GM12878 (cell line): ENCODE data around the gene VIPAS39. TPM values are rescaled to one million over a fixed set of nuclear protein-coding genes. Genes with fewer than 3 reads are reported as not detected.

Experiments used
- ATAC-seq: fragments of 200-7000 bp; cut with Tn5 transposase; 3 replicates; pipeline ENCODE4 v1.9.1; 2020; ENCODE audit warnings: mild to moderate bottlenecking, moderate library complexity
- BruUV-seq: library from RNA; stranded (reverse); fragments of 400-500 nt; replicated peaks from 2 replicates; lab custom pipeline; 2021; lab: Mats Ljungman, UMichigan
- CTCF ChIA-PET: fragments of 300-600 bp; sonication (Branson Sonifier 250); formaldehyde crosslinking; extraction: SDS; loops from one replicate; lab custom pipeline; 2021; ENCODE audit warnings: inconsistent platforms; lab: Yijun Ruan, JAX
- POLR2A ChIA-PET: fragments of 350-600 bp; formaldehyde crosslinking; extraction: SDS; loops from one replicate; lab custom pipeline; 2021; ENCODE audit warnings: inconsistent platforms; lab: Charles Lee
- RAD21 ChIA-PET: fragments of 300-600 bp; sonication (Branson Sonifier 250); formaldehyde crosslinking; loops from one replicate; lab custom pipeline; 2023; ENCODE audit warnings: antibody characterized with exemption; ENCODE audit not compliant: unreplicated experiment; lab: Charles Lee
- SMC1A ChIA-PET: fragments of 300-600 bp; sonication (Branson Sonifier 250); formaldehyde crosslinking; loops from one replicate; lab custom pipeline; 2023; ENCODE audit not compliant: unreplicated experiment, uncharacterized antibody; lab: Charles Lee
- DNase-seq: peaks from one replicate; pipeline ENCODE4 v3.0.0-alpha.2; 2011; ENCODE audit warnings: low read depth, low spot score
- FAIRE-seq: peaks from 3 replicates; lab custom pipeline; 2011; peaks lifted over from hg19 to GRCh38; lab: Jason Lieb, UNC
- H2AFZ ChIP-seq: 2 replicates; pipeline ENCODE4 v1.6.0; 2011; ENCODE audit warnings: low read depth, low read length, control low read depth; ENCODE audit not compliant: control insufficient read depth
- H3K27ac ChIP-seq: 2 replicates; pipeline ENCODE4 v1.5.1; 2011; ENCODE audit warnings: control low read depth; ENCODE audit not compliant: control insufficient read depth, insufficient read depth
- H3K27me3 ChIP-seq, 2 experiments: replicated peaks in 1 of 2; 2 replicates each; pipeline versions ENCODE4 v1.6.0 to v1.6.1; 2011; ENCODE audit warnings: low read length in 1 of 2; ENCODE audit not compliant: control insufficient read depth in 2 of 2, insufficient read depth in 2 of 2
- H3K36me3 ChIP-seq, 2 experiments: 2 replicates each; pipeline ENCODE4 v1.5.1; 2011; ENCODE audit warnings: low read length in 1 of 2; ENCODE audit not compliant: control insufficient read depth in 2 of 2, insufficient read depth in 2 of 2
- H3K4me1 ChIP-seq: 2 replicates; pipeline ENCODE4 v1.6.1; 2011; ENCODE audit warnings: mild to moderate bottlenecking, low read length, moderate library complexity, mixed read lengths; ENCODE audit not compliant: control insufficient read depth, insufficient read depth
- H3K4me2 ChIP-seq: 2 replicates; pipeline ENCODE4 v1.6.0; 2011; ENCODE audit warnings: control low read depth; ENCODE audit not compliant: control insufficient read depth, insufficient read depth
- H3K4me3 ChIP-seq: fragments of 200-600 bp; sonication (generic); 2 replicates; pipeline ENCODE4 v1.5.1; 2016
- H3K79me2 ChIP-seq: 2 replicates; pipeline ENCODE4 v1.6.0; 2011; ENCODE audit warnings: low read length; ENCODE audit not compliant: control insufficient read depth, insufficient read depth
- H3K9ac ChIP-seq: 2 replicates; pipeline ENCODE4 v1.8.0; 2011; ENCODE audit warnings: low read length, control low read depth, mixed read lengths; ENCODE audit not compliant: control insufficient read depth, insufficient read depth
- H3K9me3 ChIP-seq: replicated peaks from 3 replicates; pipeline ENCODE4 v1.5.1; 2011; ENCODE audit warnings: mild to moderate bottlenecking, low read length; ENCODE audit not compliant: control insufficient read depth, insufficient read depth
- H4K20me1 ChIP-seq: 2 replicates; pipeline ENCODE4 v1.6.0; 2011; ENCODE audit not compliant: control insufficient read depth, insufficient read depth
- IKZF1 ChIP-seq: fragments of 450-650 bp; conservative IDR thresholded peaks from 2 replicates; pipeline ENCODE4 v1.6.1; 2017; ENCODE audit warnings: antibody characterized with exemption, mild to moderate bottlenecking
- KLF5 ChIP-seq: fragments of 450-650 bp; IDR thresholded peaks from 2 replicates; pipeline ENCODE4 v1.6.1; 2014; ENCODE audit warnings: mild to moderate bottlenecking; ENCODE audit not compliant: partially characterized antibody
- NFYA ChIP-seq: IDR thresholded peaks from 2 replicates; pipeline ENCODE4 v1.6.1; 2011; ENCODE audit warnings: low read depth, mild to moderate bottlenecking, low read length, improper control_type of control experiment, borderline replicate concordance
- POLR2AphosphoS2 ChIP-seq: IDR thresholded peaks from 2 replicates; pipeline ENCODE4 v1.6.1; 2011; ENCODE audit warnings: low read depth, mild to moderate bottlenecking, low read length, improper control_type of control experiment, moderate library complexity
- SIX5 ChIP-seq: IDR thresholded peaks from 2 replicates; pipeline ENCODE4 v1.6.1; 2011; ENCODE audit warnings: mild to moderate bottlenecking, low read depth, low read length, moderate library complexity; ENCODE audit not compliant: severe bottlenecking
- SMARCA5 ChIP-seq: fragments of 450-650 bp; IDR thresholded peaks from 2 replicates; pipeline ENCODE4 v1.6.1; 2017; ENCODE audit warnings: mild to moderate bottlenecking
- TBL1XR1 ChIP-seq: IDR thresholded peaks from 2 replicates; pipeline ENCODE4 v1.6.1; 2012; ENCODE audit warnings: low read depth, low read length, improper control_type of control experiment
- ZNF622 ChIP-seq: fragments of 450-650 bp; IDR thresholded peaks from 2 replicates; pipeline ENCODE4 v1.6.1; 2017; ENCODE audit warnings: mild to moderate bottlenecking, inconsistent platforms
- WGBS: methylation state at CpG from one replicate; pipeline ENCODE4 v1.1.6; 2016; ENCODE audit warnings: low lambda C conversion rate; ENCODE audit not compliant: insufficient replicate concordance, insufficient coverage; ENCODE audit errors: missing lambda C conversion rate; 5-methylcytosine and 5-hydroxymethylcytosine counted together
- in situ Hi-C: fragments of 300-500 bp; cut with MboI; formaldehyde crosslinking; loops from 9 replicates; pipeline ENCODE4 v1.14.3; 2018; ENCODE audit warnings: mixed read lengths
- intact Hi-C: fragments of 100-400 bp; cut with micrococcal nuclease; formaldehyde crosslinking; loops from one replicate; pipeline ENCODE4 v1.14.2; 2022; ENCODE audit not compliant: unreplicated experiment
- polyA plus RNA-seq, 11 experiments: library from polyadenylated mRNA; depleted of rRNA in 4 of 11; unstranded in 6 of 11; stranded (reverse) in 5 of 11; fragments of >200 nt; fragmentation: Nextera tagmentation in 4 of 11; fragmentation: Illumina TruSeq in 1 of 11; extraction: Ambion mirVana in 4 of 11; extraction: Trizol in 1 of 11; gene quantifications; 1 replicate in 1 of 11; 2 replicates in 10 of 11; pipeline versions ENCODE4 v1.2.1 to v1.2.3, GENCODE V29; 2011 to 2016; ENCODE audit warnings: inconsistent platforms in 2 of 11, missing spikeins in 2 of 11, low read depth in 1 of 11
- total RNA-seq, 4 experiments: library from RNA; depleted of rRNA in 3 of 4; stranded (reverse); fragments of >200 nt in 3 of 4; fragmentation: Illumina TruSeq in 1 of 4; extraction: Trizol in 1 of 4; gene quantifications; 2 replicates each; pipeline versions ENCODE4 v1.2.1 to v1.2.3, GENCODE V29; 2013 to 2021
- TF ChIP-seq, protein P1 (sequence below): fragments of 450-650 bp; IDR thresholded peaks from 2 replicates; pipeline ENCODE4 v1.6.1; 2018; ENCODE audit warnings: borderline replicate concordance, mild to moderate bottlenecking; ENCODE audit not compliant: partially characterized antibody
- TF ChIP-seq, protein P2 (sequence below): fragments of 450-650 bp; IDR thresholded peaks from 2 replicates; pipeline ENCODE4 v1.6.1; 2016; ENCODE audit warnings: mild to moderate bottlenecking
- TF ChIP-seq, protein P3 (sequence below): fragments of 450-650 bp; IDR thresholded peaks from 2 replicates; pipeline ENCODE4 v1.6.1; 2017; ENCODE audit warnings: mild to moderate bottlenecking, low read depth, inconsistent platforms; ENCODE audit not compliant: poor library complexity, severe bottlenecking
- TF ChIP-seq, protein P4 (sequence below): IDR thresholded peaks from 2 replicates; pipeline ENCODE4 v1.6.1; 2012; ENCODE audit warnings: low read depth, low read length, improper control_type of control experiment

Gene VIPAS39
- total and polyA plus RNA-seq, 10 of the 15 experiments (the other 5 are each of a cell fraction or from before 2014, with no cell fraction given): 6.7 to 38.8 (median 18.5) TPM

DNA sequence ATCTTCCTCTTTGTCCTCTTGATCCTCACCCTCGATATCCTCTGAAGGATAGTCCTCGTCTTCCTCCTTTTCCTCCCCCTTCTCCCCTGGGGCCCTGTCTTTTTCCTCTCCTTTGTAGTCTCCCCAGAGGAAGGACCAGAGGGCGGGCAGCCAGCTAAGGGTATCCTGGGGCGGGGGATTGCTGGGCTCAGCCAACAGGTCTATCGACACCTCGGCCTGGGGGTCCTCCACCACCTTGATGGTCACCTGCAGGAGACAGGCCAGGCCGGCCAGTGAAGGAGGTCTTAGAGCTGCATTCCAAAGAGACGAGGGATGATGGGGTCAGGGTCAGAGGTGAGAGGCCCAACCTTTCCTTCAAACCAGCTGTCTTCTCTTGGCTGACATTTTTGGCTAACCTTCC, 25.0 kb upstream of the VIPAS39 start (continued):
- TF ChIP-seq, protein P1, sequence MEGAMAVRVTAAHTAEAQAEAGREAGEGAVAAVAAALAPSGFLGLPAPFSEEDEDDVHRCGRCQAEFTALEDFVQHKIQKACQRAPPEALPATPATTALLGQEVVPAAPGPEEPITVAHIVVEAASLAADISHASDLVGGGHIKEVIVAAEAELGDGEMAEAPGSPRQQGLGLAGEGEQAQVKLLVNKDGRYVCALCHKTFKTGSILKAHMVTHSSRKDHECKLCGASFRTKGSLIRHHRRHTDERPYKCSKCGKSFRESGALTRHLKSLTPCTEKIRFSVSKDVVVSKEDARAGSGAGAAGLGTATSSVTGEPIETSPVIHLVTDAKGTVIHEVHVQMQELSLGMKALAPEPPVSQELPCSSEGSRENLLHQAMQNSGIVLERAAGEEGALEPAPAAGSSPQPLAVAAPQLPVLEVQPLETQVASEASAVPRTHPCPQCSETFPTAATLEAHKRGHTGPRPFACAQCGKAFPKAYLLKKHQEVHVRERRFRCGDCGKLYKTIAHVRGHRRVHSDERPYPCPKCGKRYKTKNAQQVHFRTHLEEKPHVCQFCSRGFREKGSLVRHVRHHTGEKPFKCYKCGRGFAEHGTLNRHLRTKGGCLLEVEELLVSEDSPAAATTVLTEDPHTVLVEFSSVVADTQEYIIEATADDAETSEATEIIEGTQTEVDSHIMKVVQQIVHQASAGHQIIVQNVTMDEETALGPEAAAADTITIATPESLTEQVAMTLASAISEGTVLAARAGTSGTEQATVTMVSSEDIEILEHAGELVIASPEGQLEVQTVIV: no peak
- TF ChIP-seq, protein P2, sequence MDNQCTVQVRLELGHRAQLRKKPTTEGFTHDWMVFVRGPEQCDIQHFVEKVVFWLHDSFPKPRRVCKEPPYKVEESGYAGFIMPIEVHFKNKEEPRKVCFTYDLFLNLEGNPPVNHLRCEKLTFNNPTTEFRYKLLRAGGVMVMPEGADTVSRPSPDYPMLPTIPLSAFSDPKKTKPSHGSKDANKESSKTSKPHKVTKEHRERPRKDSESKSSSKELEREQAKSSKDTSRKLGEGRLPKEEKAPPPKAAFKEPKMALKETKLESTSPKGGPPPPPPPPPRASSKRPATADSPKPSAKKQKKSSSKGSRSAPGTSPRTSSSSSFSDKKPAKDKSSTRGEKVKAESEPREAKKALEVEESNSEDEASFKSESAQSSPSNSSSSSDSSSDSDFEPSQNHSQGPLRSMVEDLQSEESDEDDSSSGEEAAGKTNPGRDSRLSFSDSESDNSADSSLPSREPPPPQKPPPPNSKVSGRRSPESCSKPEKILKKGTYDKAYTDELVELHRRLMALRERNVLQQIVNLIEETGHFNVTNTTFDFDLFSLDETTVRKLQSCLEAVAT: no peak
- TF ChIP-seq IKZF1 (no peak), POLR2AphosphoS2 (no peak)

DNA sequence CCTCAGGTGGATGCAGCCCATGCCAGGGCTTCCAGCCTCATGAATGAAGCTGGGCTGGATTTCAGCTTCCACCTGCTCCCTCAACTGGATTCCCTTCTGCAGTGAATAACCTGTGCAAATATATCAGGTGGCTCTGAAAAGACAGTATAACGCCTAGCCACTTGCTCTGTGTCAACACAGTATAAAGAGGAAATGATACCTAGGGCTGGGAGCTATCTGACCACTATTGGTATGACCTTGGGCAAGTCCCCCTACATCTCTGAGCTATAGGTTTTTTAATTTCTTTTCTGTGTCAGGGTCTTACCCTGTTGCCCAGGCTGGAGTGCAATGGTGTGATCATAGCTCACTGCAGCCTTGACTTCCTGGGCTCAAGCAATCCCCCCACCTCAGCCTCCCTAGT, 21.4 kb upstream of the VIPAS39 start:
- Histone ChIP-seq H3K4me2 (no peak overlapping the region; the same call in 1 of the 2 replicates), H3K9me3 (no peaks in the 10 kb centered on the region), H3K4me3 (no peak overlapping the region), H3K4me1 (peaks cover 8% of the 10 kb centered on the region), H4K20me1 (no peaks in the 10 kb centered on the region), H3K9ac (no peak overlapping the region), H3K27me3 (no peaks in the 10 kb centered on the region; a peak in 1 of 4 replicates), H3K79me2 (no peaks in the 10 kb centered on the region), H3K36me3 (no peaks in the 10 kb centered on the region), H3K27ac (no peak overlapping the region), H2AFZ (no peak overlapping the region)
- DNase-seq: peak; percentile 30
- CTCF ChIA-PET: interaction anchor here (0.9 to 9.3 kb wide), 5 partner anchors 9 to 74 kb away, joined by 3 to 40 read pairs (median 3); no protein-coding TSS in a partner anchor
- RAD21 ChIA-PET: interaction anchor here (2.0 kb wide), 1 partner anchor 20 kb away, joined by 12 read pairs; the partner anchor contains the start of gene AHSA1
- SMC1A ChIA-PET: interaction anchor here (0.6 to 1.4 kb wide), 4 partner anchors 19 to 81 kb away, joined by 3 to 5 read pairs (median 4); no protein-coding TSS in a partner anchor
- intact Hi-C loops: no loop called here
- peak; percentile 70 for FAIRE-seq
- in situ Hi-C loops: no loop called here
- WGBS: 6% methylated on average over 1 of the region's 1 CpG
- POLR2A ChIA-PET: no interaction called here
- no TSS peak for BruUV-seq
- ATAC-seq: peak; percentile 99
- TF ChIP-seq ZNF622 (no peak), NFYA (no peak), KLF5 (no peak), SMARCA5 (no peak), TBL1XR1 (no peak), SIX5 (no peak)
- TF ChIP-seq, protein P3, sequence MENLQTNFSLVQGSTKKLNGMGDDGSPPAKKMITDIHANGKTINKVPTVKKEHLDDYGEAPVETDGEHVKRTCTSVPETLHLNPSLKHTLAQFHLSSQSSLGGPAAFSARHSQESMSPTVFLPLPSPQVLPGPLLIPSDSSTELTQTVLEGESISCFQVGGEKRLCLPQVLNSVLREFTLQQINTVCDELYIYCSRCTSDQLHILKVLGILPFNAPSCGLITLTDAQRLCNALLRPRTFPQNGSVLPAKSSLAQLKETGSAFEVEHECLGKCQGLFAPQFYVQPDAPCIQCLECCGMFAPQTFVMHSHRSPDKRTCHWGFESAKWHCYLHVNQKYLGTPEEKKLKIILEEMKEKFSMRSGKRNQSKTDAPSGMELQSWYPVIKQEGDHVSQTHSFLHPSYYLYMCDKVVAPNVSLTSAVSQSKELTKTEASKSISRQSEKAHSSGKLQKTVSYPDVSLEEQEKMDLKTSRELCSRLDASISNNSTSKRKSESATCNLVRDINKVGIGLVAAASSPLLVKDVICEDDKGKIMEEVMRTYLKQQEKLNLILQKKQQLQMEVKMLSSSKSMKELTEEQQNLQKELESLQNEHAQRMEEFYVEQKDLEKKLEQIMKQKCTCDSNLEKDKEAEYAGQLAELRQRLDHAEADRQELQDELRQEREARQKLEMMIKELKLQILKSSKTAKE: no peak
- TF ChIP-seq, protein P4, sequence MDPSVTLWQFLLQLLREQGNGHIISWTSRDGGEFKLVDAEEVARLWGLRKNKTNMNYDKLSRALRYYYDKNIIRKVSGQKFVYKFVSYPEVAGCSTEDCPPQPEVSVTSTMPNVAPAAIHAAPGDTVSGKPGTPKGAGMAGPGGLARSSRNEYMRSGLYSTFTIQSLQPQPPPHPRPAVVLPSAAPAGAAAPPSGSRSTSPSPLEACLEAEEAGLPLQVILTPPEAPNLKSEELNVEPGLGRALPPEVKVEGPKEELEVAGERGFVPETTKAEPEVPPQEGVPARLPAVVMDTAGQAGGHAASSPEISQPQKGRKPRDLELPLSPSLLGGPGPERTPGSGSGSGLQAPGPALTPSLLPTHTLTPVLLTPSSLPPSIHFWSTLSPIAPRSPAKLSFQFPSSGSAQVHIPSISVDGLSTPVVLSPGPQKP: no peak
